ENCODE results near the gene CFAP44.

The CFAP44 gene

DNA sequence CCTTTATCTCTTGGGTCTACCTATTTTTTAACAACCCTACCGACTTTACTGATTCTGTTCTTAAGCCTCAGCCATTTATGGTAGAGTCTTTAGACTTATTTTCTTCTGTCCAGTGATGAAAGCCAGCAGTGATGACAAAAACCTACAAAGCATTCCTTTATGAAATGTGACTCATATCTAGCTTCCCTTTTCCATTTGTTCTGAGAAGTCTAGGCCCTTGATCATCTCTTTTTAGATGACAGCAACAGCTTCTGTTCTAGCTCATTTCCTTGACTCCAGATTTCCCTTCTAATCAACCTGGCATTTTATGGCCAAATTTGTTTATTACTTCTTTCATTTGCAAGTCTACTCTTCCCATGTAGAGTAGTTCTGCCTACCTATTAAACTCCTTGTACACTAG, 36.1 kb downstream of the CFAP44 start:
- Histone ChIP-seq H3K4me1 (ENCODE audit: control insufficient read depth in 1 of 2, insufficient read depth in 1 of 2, low read depth in 1 of 2, low read length in 1 of 2) (no peaks in the 10 kb centered on the region), H3K36me3 (no peaks in the 10 kb centered on the region)

DNA sequence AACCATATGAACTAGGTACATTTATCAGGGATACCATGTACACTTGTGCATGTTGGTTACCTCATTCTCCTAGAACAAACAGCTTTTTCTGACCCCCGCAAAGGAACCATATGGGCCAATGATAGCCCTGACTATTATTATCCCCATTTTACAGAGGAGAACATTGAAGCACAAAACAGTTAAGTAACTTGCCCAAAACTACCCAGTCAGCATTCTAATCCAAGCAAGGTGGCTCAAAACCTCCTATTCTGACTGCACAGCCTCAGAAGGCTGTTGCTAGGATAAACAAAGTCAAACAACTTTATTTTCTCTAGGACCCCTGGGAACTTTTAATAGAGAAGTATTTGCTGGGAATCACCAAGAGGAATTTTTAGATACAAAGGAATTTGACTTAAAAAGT, 36.7 kb downstream of the CFAP44 start:
- no peaks in the 10 kb centered on the region for H3K4me1 ChIP-seq (ENCODE audit: control insufficient read depth in 1 of 2, insufficient read depth in 1 of 2, low read depth in 1 of 2, low read length in 1 of 2)
- no peaks in the 10 kb centered on the region for H3K9me3 ChIP-seq
- no peaks in the 10 kb centered on the region for H3K36me3 ChIP-seq
- H3K27ac ChIP-seq: no peak overlapping the region
- no peak overlapping the region for H3K4me3 ChIP-seq (ENCODE audit: low read depth in 1 of 2, low read length in 1 of 2)
- TF ChIP-seq, protein P1, sequence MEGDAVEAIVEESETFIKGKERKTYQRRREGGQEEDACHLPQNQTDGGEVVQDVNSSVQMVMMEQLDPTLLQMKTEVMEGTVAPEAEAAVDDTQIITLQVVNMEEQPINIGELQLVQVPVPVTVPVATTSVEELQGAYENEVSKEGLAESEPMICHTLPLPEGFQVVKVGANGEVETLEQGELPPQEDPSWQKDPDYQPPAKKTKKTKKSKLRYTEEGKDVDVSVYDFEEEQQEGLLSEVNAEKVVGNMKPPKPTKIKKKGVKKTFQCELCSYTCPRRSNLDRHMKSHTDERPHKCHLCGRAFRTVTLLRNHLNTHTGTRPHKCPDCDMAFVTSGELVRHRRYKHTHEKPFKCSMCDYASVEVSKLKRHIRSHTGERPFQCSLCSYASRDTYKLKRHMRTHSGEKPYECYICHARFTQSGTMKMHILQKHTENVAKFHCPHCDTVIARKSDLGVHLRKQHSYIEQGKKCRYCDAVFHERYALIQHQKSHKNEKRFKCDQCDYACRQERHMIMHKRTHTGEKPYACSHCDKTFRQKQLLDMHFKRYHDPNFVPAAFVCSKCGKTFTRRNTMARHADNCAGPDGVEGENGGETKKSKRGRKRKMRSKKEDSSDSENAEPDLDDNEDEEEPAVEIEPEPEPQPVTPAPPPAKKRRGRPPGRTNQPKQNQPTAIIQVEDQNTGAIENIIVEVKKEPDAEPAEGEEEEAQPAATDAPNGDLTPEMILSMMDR (IDR thresholded peaks at IDR 0.05): no peak
- H3K27me3 ChIP-seq: no peaks in the 10 kb centered on the region

More for the DNA sequence above, 36.1 kb downstream of the CFAP44 start:
- TF ChIP-seq, protein P1 (IDR thresholded peaks at IDR 0.05): no peak
- Histone ChIP-seq H3K27me3 (no peaks in the 10 kb centered on the region), H3K27ac (no peak overlapping the region), H3K4me3 (ENCODE audit: low read depth in 1 of 2, low read length in 1 of 2) (no peak overlapping the region), H3K9me3 (no peaks in the 10 kb centered on the region)

Measured in neutrophil (primary cell).